Astrocyte of the cerebellum (primary cell): Measurements from ENCODE around the gene SYDE1.
"Not testable (repeated sequence)": the region's sequence is repeated elsewhere in the genome, so short reads cannot be mapped to it uniquely, and the experiment has no call there.

Experiments
- DNase-seq: peaks from one replicate; pipeline ENCODE4 v3.0.0-alpha.2; 2011; ENCODE audit warnings: low read depth
- H3K4me3 ChIP-seq: 2 replicates; pipeline ENCODE4 v1.5.1; 2011; ENCODE audit warnings: mild to moderate bottlenecking, low read depth, low read length, moderate library complexity
- in situ Hi-C: cut with HindIII; loops from 2 replicates; pipeline ENCODE4 v1.10.0; 2017; ENCODE audit warnings: low sequenced_read_pairs
- TF ChIP-seq, protein P1 (sequence below): IDR thresholded peaks from 2 replicates; pipeline ENCODE4 v1.5.1; 2012; ENCODE audit warnings: low read length, low read depth, moderate library complexity, mild to moderate bottlenecking; ENCODE audit errors: missing control alignments

The SYDE1 gene, protein sequence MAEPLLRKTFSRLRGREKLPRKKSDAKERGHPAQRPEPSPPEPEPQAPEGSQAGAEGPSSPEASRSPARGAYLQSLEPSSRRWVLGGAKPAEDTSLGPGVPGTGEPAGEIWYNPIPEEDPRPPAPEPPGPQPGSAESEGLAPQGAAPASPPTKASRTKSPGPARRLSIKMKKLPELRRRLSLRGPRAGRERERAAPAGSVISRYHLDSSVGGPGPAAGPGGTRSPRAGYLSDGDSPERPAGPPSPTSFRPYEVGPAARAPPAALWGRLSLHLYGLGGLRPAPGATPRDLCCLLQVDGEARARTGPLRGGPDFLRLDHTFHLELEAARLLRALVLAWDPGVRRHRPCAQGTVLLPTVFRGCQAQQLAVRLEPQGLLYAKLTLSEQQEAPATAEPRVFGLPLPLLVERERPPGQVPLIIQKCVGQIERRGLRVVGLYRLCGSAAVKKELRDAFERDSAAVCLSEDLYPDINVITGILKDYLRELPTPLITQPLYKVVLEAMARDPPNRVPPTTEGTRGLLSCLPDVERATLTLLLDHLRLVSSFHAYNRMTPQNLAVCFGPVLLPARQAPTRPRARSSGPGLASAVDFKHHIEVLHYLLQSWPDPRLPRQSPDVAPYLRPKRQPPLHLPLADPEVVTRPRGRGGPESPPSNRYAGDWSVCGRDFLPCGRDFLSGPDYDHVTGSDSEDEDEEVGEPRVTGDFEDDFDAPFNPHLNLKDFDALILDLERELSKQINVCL

DNA sequence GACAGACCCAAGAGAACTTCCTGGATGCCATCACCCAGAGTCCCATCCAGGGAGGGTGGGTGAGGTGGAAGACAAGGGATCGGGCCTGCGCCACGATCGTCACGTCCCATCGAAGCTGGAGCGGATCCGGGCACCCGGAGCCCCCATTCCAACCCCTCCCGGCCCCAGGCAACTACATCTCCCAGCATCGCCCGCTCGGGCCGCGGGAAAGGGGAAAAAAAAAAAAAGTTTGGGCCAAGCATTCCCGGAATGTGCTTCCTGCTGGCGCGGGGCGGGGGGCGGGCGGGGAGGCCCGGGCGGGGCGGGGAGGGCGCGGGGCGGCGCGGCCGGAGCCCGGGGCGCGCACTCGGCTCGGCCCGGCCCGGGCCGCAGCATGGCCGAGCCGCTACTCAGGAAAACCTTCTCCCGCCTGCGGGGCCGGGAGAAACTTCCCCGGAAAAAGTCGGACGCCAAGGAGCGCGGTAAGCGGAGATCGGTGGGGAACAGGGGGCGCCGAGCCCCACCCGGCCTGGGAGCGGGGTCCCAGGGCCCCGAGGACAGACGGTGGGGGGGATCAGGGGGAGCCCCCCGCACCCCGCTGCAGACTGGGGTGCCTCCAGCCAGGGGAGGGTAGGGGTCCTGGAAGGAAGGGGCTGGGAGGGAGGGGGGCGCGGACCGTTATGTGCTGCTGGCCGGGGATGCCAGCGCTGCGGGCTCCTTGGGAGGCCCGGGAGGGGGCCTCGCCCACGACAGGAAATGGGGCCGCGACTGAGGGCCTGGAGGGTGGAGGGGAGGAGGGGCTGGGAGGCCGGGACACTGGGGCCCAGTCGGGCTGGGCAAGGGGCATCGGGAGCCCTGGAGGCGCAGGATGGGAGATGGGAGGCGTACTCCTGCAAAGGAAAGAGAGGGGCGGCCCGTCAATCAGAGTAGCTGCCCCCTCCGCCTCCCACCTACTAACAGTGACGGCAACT lies at the start of gene SYDE1:
SYDE1 (plus strand) TSS at position 341 of the 950 bp plus-strand sequence; CDS start at position 374, 33 bp downstream.
- DNase-seq, result peak; percentile 16
- in situ Hi-C loops, result no loop called here
- TF ChIP-seq, protein P1, sequence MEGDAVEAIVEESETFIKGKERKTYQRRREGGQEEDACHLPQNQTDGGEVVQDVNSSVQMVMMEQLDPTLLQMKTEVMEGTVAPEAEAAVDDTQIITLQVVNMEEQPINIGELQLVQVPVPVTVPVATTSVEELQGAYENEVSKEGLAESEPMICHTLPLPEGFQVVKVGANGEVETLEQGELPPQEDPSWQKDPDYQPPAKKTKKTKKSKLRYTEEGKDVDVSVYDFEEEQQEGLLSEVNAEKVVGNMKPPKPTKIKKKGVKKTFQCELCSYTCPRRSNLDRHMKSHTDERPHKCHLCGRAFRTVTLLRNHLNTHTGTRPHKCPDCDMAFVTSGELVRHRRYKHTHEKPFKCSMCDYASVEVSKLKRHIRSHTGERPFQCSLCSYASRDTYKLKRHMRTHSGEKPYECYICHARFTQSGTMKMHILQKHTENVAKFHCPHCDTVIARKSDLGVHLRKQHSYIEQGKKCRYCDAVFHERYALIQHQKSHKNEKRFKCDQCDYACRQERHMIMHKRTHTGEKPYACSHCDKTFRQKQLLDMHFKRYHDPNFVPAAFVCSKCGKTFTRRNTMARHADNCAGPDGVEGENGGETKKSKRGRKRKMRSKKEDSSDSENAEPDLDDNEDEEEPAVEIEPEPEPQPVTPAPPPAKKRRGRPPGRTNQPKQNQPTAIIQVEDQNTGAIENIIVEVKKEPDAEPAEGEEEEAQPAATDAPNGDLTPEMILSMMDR, result no peak
- H3K4me3 ChIP-seq, result peak within 1 kb of the TSS; percentile 81

DNA sequence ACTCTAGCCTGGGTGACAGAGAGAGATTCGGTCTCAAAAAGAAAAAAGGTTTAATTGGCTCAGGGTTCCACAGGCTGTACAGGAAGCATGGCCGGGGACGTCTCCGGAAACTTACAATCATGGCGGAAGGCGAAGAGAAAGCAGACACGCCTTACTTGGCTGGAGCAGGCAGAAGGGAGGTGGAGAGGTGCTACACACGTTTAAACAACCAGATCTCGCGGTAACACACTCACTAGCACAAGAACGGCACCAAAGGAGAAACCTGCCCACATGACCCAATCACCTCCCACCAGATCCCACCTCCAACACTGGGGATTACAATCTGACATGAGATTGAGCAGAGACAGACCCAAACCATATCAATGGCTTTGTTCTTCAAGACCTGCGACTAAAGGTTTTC lies 45.2 kb upstream of the SYDE1 start:
- in situ Hi-C loops, result no loop called here
- TF ChIP-seq, protein P1, result no peak

DNA sequence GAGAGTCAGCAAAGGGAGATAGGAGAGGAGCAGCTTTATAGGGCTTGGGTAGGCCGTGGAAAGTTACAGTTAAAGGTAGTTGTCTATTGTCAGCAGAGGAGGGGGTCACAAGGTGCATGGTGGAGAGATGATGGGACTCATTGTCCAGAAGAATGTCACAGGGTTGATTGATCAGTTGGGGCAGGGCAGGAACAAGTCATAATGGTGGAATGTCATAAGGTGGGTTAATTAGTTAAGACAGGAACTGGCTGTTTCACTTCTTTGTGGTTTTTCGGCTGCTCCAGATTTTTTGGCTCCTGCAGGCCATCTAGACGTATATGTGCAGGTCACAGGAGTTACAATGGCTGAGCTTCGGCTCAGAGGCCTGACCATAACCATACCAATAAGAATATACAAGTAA lies 36.8 kb upstream of the SYDE1 start:
- DNase-seq, in situ Hi-C loops, H3K4me3 ChIP-seq: not testable (repeated sequence)

More for the DNA sequence above, 45.2 kb upstream of the SYDE1 start:
- H3K4me3 ChIP-seq, result no peak overlapping the region
- DNase-seq, result no peak

DNA sequence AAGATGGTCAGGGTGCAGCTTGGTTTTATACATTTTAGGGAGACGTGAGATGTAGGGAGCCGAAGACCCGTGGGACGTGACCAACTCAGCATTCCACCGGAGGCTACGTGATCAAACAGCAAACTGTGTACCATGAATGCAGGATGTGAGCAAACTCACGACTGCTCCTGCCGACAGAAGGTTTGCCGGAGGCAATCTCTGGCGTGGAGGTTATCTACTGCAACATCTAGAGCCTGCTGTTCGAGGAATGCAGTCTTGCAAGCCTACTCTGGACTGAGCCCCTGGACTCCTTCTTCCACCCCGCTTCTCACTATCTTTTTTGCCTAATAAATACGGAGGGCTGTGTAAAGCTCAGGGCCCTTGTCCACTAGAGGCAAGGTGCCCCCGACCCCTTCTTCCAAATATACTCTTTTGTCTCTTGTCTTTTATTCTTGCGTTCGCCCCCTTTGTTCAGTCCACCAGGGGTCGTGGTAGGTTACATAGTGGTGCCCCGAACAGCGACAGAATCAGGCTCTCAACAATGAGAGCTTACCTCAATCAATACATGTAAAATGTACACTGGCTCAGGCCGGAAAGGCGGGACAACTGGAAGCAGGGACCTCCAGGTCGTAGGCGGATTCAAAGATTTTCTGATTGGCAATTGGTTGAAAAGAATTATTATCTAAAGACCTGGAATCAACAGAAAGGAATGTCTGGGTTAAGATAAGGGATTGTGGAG lies 34.1 kb upstream of the SYDE1 start:
- H3K4me3 ChIP-seq, result no peak overlapping the region
- TF ChIP-seq, protein P1, result no peak
- DNase-seq, result no peak
- in situ Hi-C loops, result no loop called here

DNA sequence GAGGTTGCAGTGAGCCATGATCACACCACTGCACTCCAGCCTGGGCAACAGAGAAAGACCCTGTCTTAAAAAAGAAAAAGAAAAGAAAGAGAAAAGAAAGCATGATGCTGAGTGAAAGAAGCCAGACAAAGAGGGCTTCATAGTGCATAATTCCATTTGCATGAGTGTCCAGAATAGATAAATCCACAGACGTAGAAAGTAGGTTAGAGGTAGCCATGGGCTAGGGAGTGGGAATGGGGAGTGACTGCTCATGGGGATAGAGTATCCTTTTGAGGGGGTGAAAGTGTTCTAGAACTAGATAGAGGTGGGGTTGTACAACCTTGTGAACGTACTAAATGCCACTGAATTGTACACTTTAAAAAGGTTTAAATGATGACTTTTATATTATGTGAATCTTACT lies 32.8 kb upstream of the SYDE1 start:
- no peak overlapping the region for H3K4me3 ChIP-seq
- TF ChIP-seq, protein P1, result no peak
- DNase-seq, result no peak
- in situ Hi-C loops, result no loop called here

DNA sequence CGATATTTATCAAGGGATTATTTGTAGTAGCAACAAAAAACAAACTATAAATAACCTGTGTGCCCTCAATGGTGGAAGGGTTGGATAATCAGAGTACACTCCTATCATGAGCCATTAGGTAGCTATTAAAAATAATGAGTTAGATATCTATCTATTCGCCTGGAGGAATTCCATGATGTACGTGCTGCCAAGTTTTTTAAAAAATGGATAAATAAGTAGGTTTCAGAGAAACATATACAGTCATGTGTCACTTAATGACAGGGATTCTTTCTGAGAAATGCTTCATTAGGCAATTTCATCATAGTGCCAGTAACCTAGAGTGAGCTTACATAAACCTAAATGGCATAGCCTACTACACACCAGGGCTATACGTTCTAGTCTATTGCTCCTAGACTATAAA lies 31.4 kb upstream of the SYDE1 start:
- in situ Hi-C loops, result no loop called here
- no peak for DNase-seq
- H3K4me3 ChIP-seq, result no peak overlapping the region
- TF ChIP-seq, protein P1, result no peak

DNA sequence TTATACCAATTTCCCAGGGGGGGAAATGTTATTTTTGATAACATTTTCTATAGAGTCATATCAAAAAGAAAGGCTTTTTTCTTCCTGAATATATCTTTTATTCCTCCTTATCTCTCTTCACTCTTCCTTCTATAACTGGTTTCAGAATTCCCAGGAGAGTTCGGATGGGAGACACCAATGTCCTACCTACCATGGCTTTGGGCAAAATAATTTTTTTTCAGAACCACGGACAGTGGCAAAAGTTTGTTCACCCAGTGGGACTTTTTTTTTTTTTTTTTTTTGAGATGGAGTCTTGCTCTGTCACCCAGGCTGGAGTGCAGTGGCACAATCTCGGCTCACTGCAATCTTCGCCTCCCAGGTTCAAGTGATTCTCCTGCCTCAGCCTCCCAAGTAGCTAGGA lies 27.2 kb upstream of the SYDE1 start:
- DNase-seq, in situ Hi-C loops: not testable (repeated sequence)

More for the DNA sequence above, 27.2 kb upstream of the SYDE1 start:
- not testable (repeated sequence) for H3K4me3 ChIP-seq
